ENCODE measurements around the gene AMBRA1.
"Not testable (repeated sequence)": the region's sequence is repeated elsewhere in the genome, so short reads cannot be mapped to it uniquely, and the experiment has no call there.

The AMBRA1 gene

DNA sequence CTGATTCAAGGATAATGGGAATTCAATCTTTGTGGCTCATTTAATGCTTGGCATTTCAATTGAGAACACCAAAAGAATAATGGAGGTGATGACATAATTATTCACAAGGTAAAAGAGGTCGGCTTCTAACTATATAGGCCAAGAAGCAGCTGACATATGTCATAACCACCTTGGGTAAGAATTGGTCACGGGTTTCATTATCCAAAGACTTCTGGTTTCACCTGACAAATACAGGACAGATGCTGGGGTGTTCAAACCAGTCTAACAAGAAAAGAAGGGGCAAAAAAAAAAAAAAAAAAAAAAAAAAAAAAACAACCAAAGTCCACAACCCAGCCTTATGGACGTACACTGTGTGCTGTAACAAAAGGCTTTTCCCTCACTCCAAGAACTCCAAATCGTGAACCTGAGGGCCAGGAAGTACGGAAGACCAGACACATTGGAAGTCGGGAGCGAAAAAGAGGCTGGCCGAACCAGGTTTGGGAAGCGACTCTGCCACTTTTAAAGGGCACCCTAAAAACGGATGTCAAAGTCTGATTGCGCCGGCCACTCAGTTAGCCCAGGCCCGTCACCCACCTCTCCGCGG is 22.8 kb upstream of the AMBRA1 start:
- no peak for DNase-seq

DNA sequence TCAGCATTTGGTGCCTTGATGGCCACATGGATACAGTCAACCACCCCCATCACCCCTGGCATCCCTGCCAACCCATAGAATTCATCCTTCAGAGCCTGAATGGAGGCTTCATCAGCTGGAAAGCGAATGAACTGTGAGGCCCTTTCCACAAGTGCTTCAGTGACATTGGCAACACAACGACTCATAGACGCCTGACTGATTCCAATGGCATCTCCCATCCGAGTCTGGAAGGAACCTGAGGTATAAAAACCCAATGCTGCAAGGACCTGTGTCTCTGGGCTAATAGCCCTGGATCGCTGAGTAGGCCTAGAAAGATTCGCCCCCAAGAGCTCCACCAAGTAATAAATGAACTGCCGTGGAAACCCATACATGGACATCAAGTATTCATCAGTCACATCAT is 21.9 kb upstream of the AMBRA1 start:
- DNase-seq: no peak

DNA sequence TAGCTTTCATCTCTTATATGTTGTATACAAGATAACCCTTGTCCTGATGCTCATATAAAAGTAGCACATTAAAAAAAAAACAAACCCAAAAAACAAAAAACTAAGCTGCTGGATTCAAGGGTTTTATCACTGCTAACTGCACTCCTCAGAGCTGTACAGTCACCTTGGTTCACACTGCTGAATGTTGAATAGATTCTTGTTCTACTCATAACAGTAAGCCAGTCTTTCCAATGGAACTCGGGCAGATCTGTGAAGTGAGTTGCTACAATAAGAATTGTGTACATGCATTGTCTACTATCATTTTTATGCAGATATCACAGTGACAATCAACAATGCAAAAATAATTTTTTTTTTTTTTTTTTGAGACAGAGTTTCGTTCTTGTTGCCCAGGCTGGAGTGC is 18.5 kb upstream of the AMBRA1 start:
- no peak for DNase-seq

GRCh38 chr11:46611526-46612304 is 17.9 kb upstream of the AMBRA1 start:
- no peak for DNase-seq

DNA sequence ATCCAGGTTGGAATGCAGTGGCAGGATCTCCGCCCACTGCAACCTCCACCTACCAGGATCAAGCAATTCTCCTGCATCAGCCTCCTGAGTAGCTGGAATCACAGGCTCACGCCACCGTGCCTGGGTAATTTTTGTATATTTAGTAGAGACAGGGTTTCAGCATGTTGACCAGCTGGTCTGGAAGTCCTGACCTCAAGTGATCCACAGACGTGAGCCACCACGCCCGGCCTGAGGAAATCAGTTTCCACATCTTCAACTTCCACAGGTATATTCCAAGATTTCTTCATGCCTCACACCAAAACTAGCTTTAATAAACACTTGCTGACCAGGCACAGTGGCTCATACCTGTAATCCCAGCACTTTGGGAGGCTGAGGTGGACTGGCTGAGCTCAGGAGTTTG is 15.6 kb upstream of the AMBRA1 start:
- DNase-seq: no peak

DNA sequence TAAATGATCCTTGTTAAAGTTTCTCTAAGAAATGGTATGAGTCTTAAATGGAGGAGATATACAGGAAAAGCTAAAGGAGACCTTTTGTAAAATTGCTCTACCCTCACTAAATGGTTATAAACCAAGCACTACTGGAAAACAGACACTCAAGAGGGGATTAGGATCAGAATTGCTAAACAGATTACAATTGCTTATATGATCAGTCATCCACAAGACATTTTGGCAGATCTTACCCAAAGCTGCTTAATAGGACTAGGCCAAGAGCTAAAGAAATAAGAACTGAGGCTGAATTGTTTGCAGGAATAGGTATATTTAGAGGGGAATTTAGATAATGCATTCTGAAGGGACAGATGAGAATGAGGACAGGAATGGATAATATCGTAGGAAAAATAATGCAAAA is 13.7 kb upstream of the AMBRA1 start:
- DNase-seq: no peak

- no peak for DNase-seq
Observed at GRCh38 chr11:46604796-46605195, 11.0 kb upstream of the AMBRA1 start.

- no peak for DNase-seq
Observed at GRCh38 chr11:46603704-46604308, 10.0 kb upstream of the AMBRA1 start.

- DNase-seq: no peak
Observed at GRCh38 chr11:46601129-46601528, 7.3 kb upstream of the AMBRA1 start.

- no peak for DNase-seq
Observed at GRCh38 chr11:46600194-46600960, 6.6 kb upstream of the AMBRA1 start.

- no peak for DNase-seq
Observed at GRCh38 chr11:46599340-46600193, 5.7 kb upstream of the AMBRA1 start.

GRCh38 chr11:46597609-46598219 is 3.9 kb upstream of the AMBRA1 start:
- DNase-seq: no peak

- DNase-seq: no peak
Observed at GRCh38 chr11:46597155-46597554, 3.3 kb upstream of the AMBRA1 start.

- no peak for DNase-seq
Observed at GRCh38 chr11:46594785-46595184, 962 bp upstream of the AMBRA1 start.

- DNase-seq: no peak
Observed at GRCh38 chr11:46594374-46594700, 514 bp upstream of the AMBRA1 start.

DNA sequence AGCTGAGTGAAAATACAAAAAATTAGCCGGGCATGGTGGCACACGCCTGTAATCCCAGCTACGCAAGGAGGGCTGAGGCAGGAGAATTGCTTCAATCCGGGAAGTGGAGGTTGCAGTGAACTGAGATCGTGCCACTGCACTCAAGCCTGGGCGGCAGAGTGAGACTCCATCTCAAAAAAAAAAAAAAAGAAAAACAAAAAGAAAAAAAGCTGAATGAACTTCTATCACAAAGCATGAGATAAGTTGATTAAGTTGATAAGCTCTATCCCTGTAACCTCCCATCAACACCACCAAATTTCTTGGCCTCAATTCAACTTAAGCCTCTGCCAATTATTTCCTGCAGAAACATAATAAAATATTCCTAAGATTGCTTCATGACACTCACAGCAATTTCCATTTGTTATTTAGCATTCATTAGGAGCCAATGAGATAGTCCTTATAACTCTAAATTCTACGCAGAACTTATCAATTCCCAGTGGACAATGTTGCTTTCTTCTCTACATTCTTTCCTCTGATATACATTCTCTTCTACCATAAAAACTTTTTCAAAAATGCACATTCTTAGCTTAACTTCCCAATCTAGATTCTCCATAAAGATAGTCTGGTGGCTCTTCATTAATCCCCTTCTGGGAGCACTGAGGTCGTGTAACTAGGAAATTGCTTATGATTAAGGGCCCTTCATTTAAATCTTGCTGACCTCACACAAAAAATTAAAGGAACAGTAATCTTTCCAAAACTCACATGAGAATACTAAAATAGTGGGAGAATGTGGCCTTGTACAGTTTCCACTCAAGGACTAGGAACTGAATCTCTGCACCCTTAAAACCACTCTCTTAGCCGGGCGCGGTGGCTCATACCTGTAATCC is 2.9 kb downstream of the AMBRA1 start:
- DNase-seq: no peak

DNA sequence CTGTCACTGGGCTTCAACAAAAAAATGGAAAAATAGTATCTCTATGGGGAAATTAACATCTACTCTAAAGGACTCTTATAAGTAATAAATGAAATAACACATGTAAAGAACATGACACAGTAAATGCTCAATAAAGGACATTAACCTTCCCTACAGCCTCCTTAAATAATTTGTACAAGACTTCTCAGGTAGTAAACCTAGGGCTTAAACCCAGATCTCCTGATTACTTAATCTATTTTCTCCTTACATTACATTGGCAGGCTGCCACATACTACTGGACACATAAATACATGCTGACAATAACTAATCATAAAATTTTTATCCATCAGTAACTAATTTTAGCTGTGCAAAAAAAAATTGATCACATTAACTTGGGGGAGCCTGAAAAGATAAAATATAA is 4.9 kb downstream of the AMBRA1 start:
- DNase-seq: no peak

DNA sequence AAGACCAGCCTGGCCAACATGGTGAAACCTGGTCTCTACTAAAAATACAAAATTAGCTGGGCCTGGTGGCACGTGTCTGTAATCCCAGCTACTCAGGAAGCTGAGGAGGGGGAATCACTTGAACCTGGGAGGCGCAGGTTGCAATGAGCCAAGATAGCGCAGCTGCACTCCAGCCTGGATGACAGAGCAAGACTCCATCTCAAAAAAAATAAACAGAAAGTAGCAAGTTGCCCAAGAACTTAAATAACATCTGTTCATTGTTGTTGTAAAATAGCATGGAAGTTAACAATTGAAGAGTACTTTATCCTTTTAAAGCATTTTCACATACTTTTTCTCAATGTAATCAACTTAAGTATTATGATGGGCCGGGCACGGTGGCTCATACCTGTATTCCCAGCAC is 5.7 kb downstream of the AMBRA1 start:
- no peak for DNase-seq

GRCh38 chr11:46583513-46583912 is 10.3 kb downstream of the AMBRA1 start:
- DNase-seq: not testable (repeated sequence)

GRCh38 chr11:46582588-46582987 is 11.2 kb downstream of the AMBRA1 start:
- DNase-seq: no peak

- no peak for DNase-seq
Observed at GRCh38 chr11:46577058-46577457, 16.8 kb downstream of the AMBRA1 start.
